Prostate gland (tissue), 2 donors: Measurements from ENCODE around the gene BASP1.

Experiments used
- CTCF ChIP-seq, 4 experiments: fragments of 200-600 bp in 2 of 4; fragments of 450-650 bp in 2 of 4; sonication (generic) in 2 of 4; IDR thresholded peaks; 1 replicate in 3 of 4; 2 replicates in 1 of 4; pipeline ENCODE4 v1.5.1; 2016 to 2019; ENCODE audit warnings: antibody characterized with exemption in 4 of 4, mild to moderate bottlenecking in 2 of 4, moderate library complexity in 2 of 4
- POLR2A ChIP-seq: fragments of 450-650 bp; IDR thresholded peaks from one replicate; pipeline ENCODE4 v1.6.1; 2016; ENCODE audit warnings: antibody characterized with exemption, mild to moderate bottlenecking
- POLR2AphosphoS5 ChIP-seq: sonication (generic); formaldehyde crosslinking; IDR thresholded peaks from one replicate; pipeline ENCODE4 v1.6.1; 2017; ENCODE audit warnings: antibody characterized with exemption

GRCh38 chr5:17256839-17257238 lies 39.4 kb downstream of the BASP1 start:
- TF ChIP-seq CTCF (IDR thresholded peaks at IDR 0.05) (no peak), POLR2A (no peak), POLR2AphosphoS5 (no peak)
